HCT116 (cell line): ENCODE results near the gene CCL8. TPM values are rescaled to one million over a fixed set of nuclear protein-coding genes. Genes with fewer than 3 reads are reported as not detected.

Experiments
- ATAC-seq: fragments of 200-7000 bp; cut with Tn5 transposase; 2 replicates; pipeline ENCODE4 v1.9.1; 2020; ENCODE audit warnings: mild to moderate bottlenecking, moderate library complexity
- BruUV-seq: library from RNA; stranded (reverse); fragments of 400-500 nt; replicated peaks from 2 replicates; lab custom pipeline; 2021; lab: Mats Ljungman, UMichigan
- CTCF ChIA-PET: fragments of 300-600 bp; sonication (Branson Sonifier 250); formaldehyde crosslinking; loops from one replicate; lab custom pipeline; 2021; ENCODE audit warnings: antibody characterized with exemption; lab: Charles Lee
- POLR2A ChIA-PET: fragments of 300-600, 350-600 bp; sonication (Branson Sonifier 250); formaldehyde crosslinking; loops from one replicate; lab custom pipeline; 2021; ENCODE audit warnings: antibody characterized with exemption; lab: Charles Lee
- RAD21 ChIA-PET, 2 experiments: fragments of 300-600 bp; sonication (Branson Sonifier 250); formaldehyde crosslinking; loops; one replicate each; lab custom pipeline; 2023; ENCODE audit warnings: low total read pairs in 2 of 2; ENCODE audit not compliant: uncharacterized antibody in 2 of 2, unreplicated experiment in 2 of 2, low non-redundant PET in 1 of 2; lab: Charles Lee
- DNase-seq: peaks from one replicate; pipeline ENCODE4 v3.0.0-alpha.2; 2010; ENCODE audit warnings: low read depth, low spot score
- H2AFZ ChIP-seq: fragments of 200-600 bp; shearing (Covaris generic), sonication (generic); 2 replicates; pipeline ENCODE4 v1.6.1; 2017; ENCODE audit warnings: low read depth, mixed run types, mixed read lengths, antibody characterized with exemption, low read length; ENCODE audit not compliant: poor library complexity, severe bottlenecking
- H3K27ac ChIP-seq: 2 replicates; pipeline ENCODE4 v1.5.1; 2012; ENCODE audit warnings: low read depth, low read length
- H3K27me3 ChIP-seq: fragments of 200-600 bp; sonication (generic); 2 replicates; pipeline ENCODE4 v1.6.1; 2016; ENCODE audit warnings: mixed run types, low read length, mixed read lengths; ENCODE audit not compliant: insufficient read depth
- H3K36me3 ChIP-seq, 2 experiments: fragments of 200-500 bp in 1 of 2; fragments of 200-600 bp in 1 of 2; sonication (Bioruptor generic) in 1 of 2; sonication (generic) in 1 of 2; 2 replicates each; pipeline versions ENCODE4 v1.5.1 to v1.6.1; 2014 to 2016; ENCODE audit warnings: low read length in 2 of 2, inconsistent platforms in 1 of 2, mixed read lengths in 1 of 2, mixed run types in 1 of 2; ENCODE audit not compliant: insufficient read depth in 2 of 2, control insufficient read depth in 1 of 2
- H3K4me1 ChIP-seq, 2 experiments: fragments of 200-600 bp in 1 of 2; sonication (generic) in 1 of 2; 2 replicates each; pipeline versions ENCODE4 v1.5.1 to v1.6.1; 2012 to 2017; ENCODE audit warnings: low read length in 2 of 2, inconsistent platforms in 1 of 2, mild to moderate bottlenecking in 1 of 2, mixed read lengths in 1 of 2, mixed run types in 1 of 2, moderate library complexity in 1 of 2; ENCODE audit not compliant: insufficient read depth in 2 of 2, control insufficient read depth in 1 of 2
- H3K4me2 ChIP-seq: fragments of 200-600 bp; sonication (generic); 2 replicates; pipeline ENCODE4 v1.6.1; 2017; ENCODE audit warnings: mixed run types, low read length, mixed read lengths
- H3K4me3 ChIP-seq, 2 experiments: fragments of 200-600 bp in 1 of 2; sonication (generic) in 1 of 2; replicated peaks in 1 of 2; 2 replicates each; pipeline ENCODE4 v1.5.1; 2011 to 2016; ENCODE audit warnings: low read length in 2 of 2, control low read depth in 1 of 2, low read depth in 1 of 2, mild to moderate bottlenecking in 1 of 2, mixed read lengths in 1 of 2, mixed run types in 1 of 2
- H3K79me2 ChIP-seq: fragments of 200-600 bp; sonication (generic); 2 replicates; pipeline ENCODE4 v1.6.1; 2017; ENCODE audit warnings: mild to moderate bottlenecking, mixed run types, low read length, moderate library complexity, mixed read lengths; ENCODE audit not compliant: insufficient read depth
- H3K9ac ChIP-seq: fragments of 200-600 bp; sonication (generic); 2 replicates; pipeline ENCODE4 v1.6.1; 2016; ENCODE audit warnings: low read length, mixed read lengths
- H3K9me2 ChIP-seq: fragments of 200-600 bp; sonication (generic), shearing (Covaris generic); 2 replicates; pipeline ENCODE4 v1.6.1; 2017; ENCODE audit warnings: mixed run types, mild to moderate bottlenecking, moderate library complexity; ENCODE audit not compliant: insufficient read depth
- H3K9me3 ChIP-seq, 2 experiments: fragments of 200-500 bp in 1 of 2; fragments of 200-600 bp in 1 of 2; sonication (Bioruptor generic) in 1 of 2; sonication (generic) in 1 of 2; 2 replicates each; pipeline ENCODE4 v1.6.1; 2014 to 2017; ENCODE audit warnings: low read length in 2 of 2, mixed read lengths in 2 of 2, inconsistent platforms in 1 of 2, low read depth in 1 of 2, mild to moderate bottlenecking in 1 of 2, mixed run types in 1 of 2, moderate library complexity in 1 of 2; ENCODE audit not compliant: control insufficient read depth in 1 of 2, insufficient read depth in 1 of 2
- H4K20me1 ChIP-seq: fragments of 200-600 bp; sonication (generic), shearing (Covaris generic); 2 replicates; pipeline ENCODE4 v1.6.1; 2017; ENCODE audit warnings: mixed run types, mild to moderate bottlenecking, moderate library complexity; ENCODE audit not compliant: insufficient read depth
- CEBPB ChIP-seq: IDR thresholded peaks from 2 replicates; pipeline ENCODE4 v1.6.1; 2012; ENCODE audit warnings: low read depth
- EGR1 ChIP-seq: IDR thresholded peaks from 2 replicates; pipeline ENCODE4 v1.6.1; 2012; ENCODE audit warnings: low read depth
- EZH2 ChIP-seq: fragments of 200-600 bp; sonication (generic); IDR thresholded peaks from 2 replicates; pipeline ENCODE4 v1.6.1; 2017; ENCODE audit warnings: antibody characterized with exemption, mixed run types
- EZH2phosphoT487 ChIP-seq: fragments of 200-600 bp; IDR thresholded peaks from 2 replicates; pipeline ENCODE4 v1.6.1; 2018; ENCODE audit warnings: antibody characterized with exemption, borderline replicate concordance
- FOSL1 ChIP-seq: IDR thresholded peaks from 2 replicates; pipeline ENCODE4 v1.6.1; 2012; ENCODE audit warnings: low read depth
- MAX ChIP-seq: IDR thresholded peaks from 2 replicates; pipeline ENCODE4 v1.6.1; 2012
- POLR2A ChIP-seq: IDR thresholded peaks from 2 replicates; pipeline ENCODE4 v1.7.0; 2011; ENCODE audit warnings: borderline replicate concordance; ENCODE audit not compliant: insufficient read depth, insufficient read length; ENCODE audit errors: extremely low read depth
- REST ChIP-seq: IDR thresholded peaks from 2 replicates; pipeline ENCODE4 v1.6.1; 2012; ENCODE audit warnings: low read depth
- SP1 ChIP-seq: IDR thresholded peaks from 2 replicates; pipeline ENCODE4 v1.6.1; 2012; ENCODE audit warnings: low read depth
- ZBTB33 ChIP-seq: IDR thresholded peaks from 2 replicates; pipeline ENCODE4 v1.6.1; 2011; ENCODE audit warnings: mild to moderate bottlenecking, low read length, moderate library complexity; ENCODE audit not compliant: insufficient replicate concordance; ENCODE audit errors: extremely low read depth
- ZNF274 ChIP-seq: fragments of 200-500 bp; sonication (Bioruptor generic); IDR thresholded peaks from 2 replicates; pipeline ENCODE4 v1.6.1; 2014; ENCODE audit warnings: mild to moderate bottlenecking, low read depth, low read length, inconsistent platforms
- intact Hi-C: fragments of 100-400 bp; cut with micrococcal nuclease; formaldehyde crosslinking; loops from 2 replicates; pipeline ENCODE4 v1.10.0; 2022
- total RNA-seq: library from RNA; stranded (reverse); gene quantifications from one replicate; pipeline ENCODE4 v1.2.1, GENCODE V29; 2021; ENCODE audit not compliant: unreplicated experiment
- TF ChIP-seq, protein P1 (sequence below), 3 experiments: fragments of 200-600 bp in 1 of 3; sonication (generic) in 1 of 3; IDR thresholded peaks in 2 of 3; conservative IDR thresholded peaks in 1 of 3; 2 replicates each; pipeline ENCODE4 v1.5.1; 2012 to 2017; ENCODE audit warnings: low read depth in 2 of 3, low read length in 2 of 3, antibody characterized with exemption in 1 of 3, borderline replicate concordance in 1 of 3, control low read depth in 1 of 3, mild to moderate bottlenecking in 1 of 3, mixed read lengths in 1 of 3, mixed run types in 1 of 3, moderate library complexity in 1 of 3; ENCODE audit not compliant: insufficient read depth in 1 of 3

The CCL8 gene
- total RNA-seq, 1 experiment from 2014 or later = not detected

DNA sequence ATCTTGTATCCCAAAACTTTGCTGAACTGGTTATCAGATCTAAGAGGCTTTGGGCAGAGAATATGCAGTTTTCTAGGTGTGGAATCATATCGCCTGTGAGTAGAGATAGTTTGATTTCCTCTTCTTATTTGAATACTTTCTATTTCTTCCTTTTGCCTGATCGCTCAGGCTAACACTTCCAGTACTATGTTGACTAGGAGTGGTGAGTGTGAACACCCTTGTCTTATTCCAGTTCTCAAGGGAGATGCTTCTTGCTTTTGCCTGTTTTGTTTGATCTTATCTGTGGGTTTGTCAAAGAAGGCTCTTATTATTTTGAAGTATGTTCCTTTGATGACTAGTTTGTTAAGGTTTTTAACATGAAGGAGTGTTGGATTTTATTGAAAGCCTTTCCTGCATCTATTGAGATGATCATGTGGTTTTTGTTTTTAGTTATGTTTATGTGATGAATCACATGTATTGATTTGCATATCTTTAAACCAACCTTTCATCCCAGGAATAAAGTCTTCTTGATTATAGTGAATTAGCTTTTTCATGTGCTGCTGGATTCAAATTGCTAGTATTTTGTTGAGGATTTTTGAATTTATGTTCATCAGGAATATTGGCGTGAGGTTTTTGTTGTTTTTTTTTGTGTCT is 20.0 kb downstream of the CCL8 start:
- Histone ChIP-seq H2AFZ (no peak overlapping the region), H3K9ac (no peak overlapping the region), H3K4me2 (no peak overlapping the region), H3K79me2 (no peaks in the 10 kb centered on the region), H3K9me2 (no peaks in the 10 kb centered on the region), H3K27me3 (0 out of 2 replicates have a peak, but pooled peaks cover 6% of the 10 kb centered on the region), H4K20me1 (no peaks in the 10 kb centered on the region; the same call in 1 of the 2 replicates), H3K9me3 (no peaks in the 10 kb centered on the region), H3K4me1 (no peaks in the 10 kb centered on the region), H3K27ac (no peak overlapping the region), H3K36me3 (no peaks in the 10 kb centered on the region), H3K4me3 (no peak overlapping the region)
- POLR2A ChIA-PET = no interaction called here
- ATAC-seq = no peak
- no peak for TF ChIP-seq SP1
- TF ChIP-seq, protein P1, sequence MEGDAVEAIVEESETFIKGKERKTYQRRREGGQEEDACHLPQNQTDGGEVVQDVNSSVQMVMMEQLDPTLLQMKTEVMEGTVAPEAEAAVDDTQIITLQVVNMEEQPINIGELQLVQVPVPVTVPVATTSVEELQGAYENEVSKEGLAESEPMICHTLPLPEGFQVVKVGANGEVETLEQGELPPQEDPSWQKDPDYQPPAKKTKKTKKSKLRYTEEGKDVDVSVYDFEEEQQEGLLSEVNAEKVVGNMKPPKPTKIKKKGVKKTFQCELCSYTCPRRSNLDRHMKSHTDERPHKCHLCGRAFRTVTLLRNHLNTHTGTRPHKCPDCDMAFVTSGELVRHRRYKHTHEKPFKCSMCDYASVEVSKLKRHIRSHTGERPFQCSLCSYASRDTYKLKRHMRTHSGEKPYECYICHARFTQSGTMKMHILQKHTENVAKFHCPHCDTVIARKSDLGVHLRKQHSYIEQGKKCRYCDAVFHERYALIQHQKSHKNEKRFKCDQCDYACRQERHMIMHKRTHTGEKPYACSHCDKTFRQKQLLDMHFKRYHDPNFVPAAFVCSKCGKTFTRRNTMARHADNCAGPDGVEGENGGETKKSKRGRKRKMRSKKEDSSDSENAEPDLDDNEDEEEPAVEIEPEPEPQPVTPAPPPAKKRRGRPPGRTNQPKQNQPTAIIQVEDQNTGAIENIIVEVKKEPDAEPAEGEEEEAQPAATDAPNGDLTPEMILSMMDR (IDR thresholded peaks at IDR 0.05 in 2 of 3, conservative IDR thresholded peaks at IDR 0.05 in 1 of 3; ENCODE audit: borderline replicate concordance in 1 of 3, insufficient read depth in 1 of 3, low read depth in 2 of 3, low read length in 2 of 3) = no peak
- TF ChIP-seq EGR1 = no peak
- TF ChIP-seq EZH2phosphoT487 = no peak
- TF ChIP-seq CEBPB = no peak
- no peak for TF ChIP-seq ZBTB33
- TF ChIP-seq POLR2A = no peak
- no peak for TF ChIP-seq EZH2
- TF ChIP-seq REST = no peak
- no peak for TF ChIP-seq MAX
- TF ChIP-seq FOSL1 = no peak
- no peak for TF ChIP-seq ZNF274
- no peak for DNase-seq
- BruUV-seq = no TSS peak
- CTCF ChIA-PET = interaction anchor here (1.7 kb wide), 1 partner anchor 22 kb away, joined by 4 read pairs; no protein-coding TSS in a partner anchor
- RAD21 ChIA-PET = no interaction called here
- intact Hi-C loops = no loop called here
